Hepatocyte (in vitro differentiated cells): ENCODE data around the gene ARHGAP9. TPM values are rescaled to one million over a fixed set of nuclear protein-coding genes. Genes with fewer than 3 reads are reported as not detected.

Experiments used
- DNase-seq: peaks from one replicate; pipeline ENCODE4 v3.0.0-alpha.2; 2016; ENCODE audit warnings: low spot score
- H2AFZ ChIP-seq: fragments of 200-600 bp; sonication (generic); 2 replicates; pipeline ENCODE4 v1.6.0; 2016; ENCODE audit warnings: antibody characterized with exemption, mild to moderate bottlenecking
- H3K27ac ChIP-seq: fragments of 200-600 bp; sonication (generic); 2 replicates; pipeline ENCODE4 v1.5.1; 2016; ENCODE audit warnings: mild to moderate bottlenecking
- H3K27me3 ChIP-seq: fragments of 200-600 bp; sonication (generic); 2 replicates; pipeline ENCODE4 v1.6.1; 2016
- H3K36me3 ChIP-seq: fragments of 200-600 bp; sonication (generic); replicated peaks from 2 replicates; pipeline ENCODE4 v1.5.1; 2016; ENCODE audit warnings: low read depth; ENCODE audit not compliant: insufficient read depth
- H3K4me1 ChIP-seq: fragments of 200-600 bp; sonication (generic); 2 replicates; pipeline ENCODE4 v1.5.1; 2016; ENCODE audit warnings: mild to moderate bottlenecking, moderate library complexity; ENCODE audit not compliant: insufficient read depth
- H3K4me2 ChIP-seq: fragments of 200-600 bp; sonication (generic); 2 replicates; pipeline ENCODE4 v1.6.0; 2016
- H3K4me3 ChIP-seq: fragments of 200-600 bp; sonication (generic); 2 replicates; pipeline ENCODE4 v1.5.1; 2016; ENCODE audit warnings: mild to moderate bottlenecking
- H3K79me2 ChIP-seq: fragments of 200-600 bp; sonication (generic); 2 replicates; pipeline ENCODE4 v1.6.0; 2017; ENCODE audit warnings: mild to moderate bottlenecking
- H3K9me2 ChIP-seq: fragments of 200-600 bp; sonication (generic); replicated peaks from 2 replicates; pipeline ENCODE4 v1.6.0; 2017; ENCODE audit warnings: mild to moderate bottlenecking; ENCODE audit not compliant: insufficient read depth
- H3K9me3 ChIP-seq: fragments of 200-600 bp; sonication (generic); 2 replicates; pipeline ENCODE4 v1.5.1; 2016; ENCODE audit warnings: low read depth, mild to moderate bottlenecking
- H4K20me1 ChIP-seq: fragments of 200-600 bp; sonication (generic); 2 replicates; pipeline ENCODE4 v1.6.0; 2016; ENCODE audit warnings: mild to moderate bottlenecking; ENCODE audit not compliant: insufficient read depth, poor library complexity, severe bottlenecking
- EZH2 ChIP-seq: fragments of 200-600 bp; sonication (generic); IDR thresholded peaks from 2 replicates; pipeline ENCODE4 v1.6.1; 2016; ENCODE audit warnings: antibody characterized with exemption, mild to moderate bottlenecking, borderline replicate concordance
- EZH2phosphoT487 ChIP-seq: fragments of 200-600 bp; sonication (generic); IDR thresholded peaks from one replicate; pipeline ENCODE4 v1.6.1; 2018; ENCODE audit warnings: antibody characterized with exemption, mild to moderate bottlenecking, low read depth, moderate library complexity; ENCODE audit not compliant: unreplicated experiment, severe bottlenecking
- WGBS: methylation state at CpG from one replicate; pipeline ENCODE4 v1.1.6; 2016; ENCODE audit warnings: low lambda C conversion rate; ENCODE audit errors: missing lambda C conversion rate; 5-methylcytosine and 5-hydroxymethylcytosine counted together
- polyA plus RNA-seq: library from polyadenylated mRNA; unstranded; fragments of >200 nt; fragmentation: Nextera tagmentation; extraction: Ambion mirVana; gene quantifications from 2 replicates; pipeline ENCODE4 v1.2.1, GENCODE V29; 2016
- total RNA-seq: library from RNA; depleted of rRNA; stranded (reverse); fragments of >200 nt; gene quantifications from 2 replicates; pipeline ENCODE4 v1.2.3, GENCODE V29; 2014
- TF ChIP-seq, protein P1 (sequence below): fragments of 200-600 bp; sonication (generic); IDR thresholded peaks from 2 replicates; pipeline ENCODE4 v1.5.1; 2016; ENCODE audit warnings: antibody characterized with exemption, mild to moderate bottlenecking; ENCODE audit not compliant: poor library complexity

ARHGAP9 gene
- total and polyA plus RNA-seq, 2 experiments from 2014 or later = 2.0 to 2.2 TPM

GRCh38 chr12:57459055-57459749 lies 20.5 kb downstream of the ARHGAP9 start:
- no peaks in the 10 kb centered on the region for H3K9me3 ChIP-seq
- H3K4me1 ChIP-seq = peaks cover 25% of the 10 kb centered on the region
- H4K20me1 ChIP-seq = no peaks in the 10 kb centered on the region
- WGBS = 2% methylated on average over 24 of the region's 24 CpGs
- peak; percentile 97 for DNase-seq
- peak overlapping the region; percentile 86 for H3K4me2 ChIP-seq
- H3K79me2 ChIP-seq = no peaks in the 10 kb centered on the region
- H3K27ac ChIP-seq = peak overlapping the region; percentile 90
- H2AFZ ChIP-seq = peak overlapping the region; percentile 56
- H3K4me3 ChIP-seq = peak overlapping the region; percentile 41
- H3K36me3 ChIP-seq = no peaks in the 10 kb centered on the region
- H3K9me2 ChIP-seq = no peaks in the 10 kb centered on the region
- TF ChIP-seq EZH2 = no peak
- no peak for TF ChIP-seq EZH2phosphoT487
- TF ChIP-seq, protein P1, sequence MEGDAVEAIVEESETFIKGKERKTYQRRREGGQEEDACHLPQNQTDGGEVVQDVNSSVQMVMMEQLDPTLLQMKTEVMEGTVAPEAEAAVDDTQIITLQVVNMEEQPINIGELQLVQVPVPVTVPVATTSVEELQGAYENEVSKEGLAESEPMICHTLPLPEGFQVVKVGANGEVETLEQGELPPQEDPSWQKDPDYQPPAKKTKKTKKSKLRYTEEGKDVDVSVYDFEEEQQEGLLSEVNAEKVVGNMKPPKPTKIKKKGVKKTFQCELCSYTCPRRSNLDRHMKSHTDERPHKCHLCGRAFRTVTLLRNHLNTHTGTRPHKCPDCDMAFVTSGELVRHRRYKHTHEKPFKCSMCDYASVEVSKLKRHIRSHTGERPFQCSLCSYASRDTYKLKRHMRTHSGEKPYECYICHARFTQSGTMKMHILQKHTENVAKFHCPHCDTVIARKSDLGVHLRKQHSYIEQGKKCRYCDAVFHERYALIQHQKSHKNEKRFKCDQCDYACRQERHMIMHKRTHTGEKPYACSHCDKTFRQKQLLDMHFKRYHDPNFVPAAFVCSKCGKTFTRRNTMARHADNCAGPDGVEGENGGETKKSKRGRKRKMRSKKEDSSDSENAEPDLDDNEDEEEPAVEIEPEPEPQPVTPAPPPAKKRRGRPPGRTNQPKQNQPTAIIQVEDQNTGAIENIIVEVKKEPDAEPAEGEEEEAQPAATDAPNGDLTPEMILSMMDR = peak; percentile 98
- H3K27me3 ChIP-seq = no peaks in the 10 kb centered on the region

- no peaks in the 10 kb centered on the region for H3K36me3 ChIP-seq
- peak overlapping the region; percentile 1 for H2AFZ ChIP-seq
- H3K4me1 ChIP-seq = peaks cover 28% of the 10 kb centered on the region
- H3K4me2 ChIP-seq = peak overlapping the region; percentile 86
- H4K20me1 ChIP-seq = no peaks in the 10 kb centered on the region
- no peak overlapping the region for H3K4me3 ChIP-seq
- no peaks in the 10 kb centered on the region for H3K9me3 ChIP-seq
- H3K9me2 ChIP-seq = no peaks in the 10 kb centered on the region
- H3K27ac ChIP-seq = peak overlapping the region; percentile 80
- no peaks in the 10 kb centered on the region for H3K79me2 ChIP-seq
- 19% methylated on average over 3 of the region's 3 CpGs for WGBS
- no peak for DNase-seq
- TF ChIP-seq EZH2phosphoT487 = no peak
- TF ChIP-seq EZH2 = no peak
- TF ChIP-seq, protein P1 = no peak
- no peaks in the 10 kb centered on the region for H3K27me3 ChIP-seq
These were observed 21.0 kb downstream of the ARHGAP9 start for GRCh38 chr12:57458665-57459054.

GRCh38 chr12:57456737-57457490 lies 22.8 kb downstream of the ARHGAP9 start:
- H3K4me2 ChIP-seq = no peak overlapping the region

More at GRCh38 chr12:57456737-57457490, 22.8 kb downstream of the ARHGAP9 start:
- no peaks in the 10 kb centered on the region for H3K79me2 ChIP-seq
- peak overlapping the region; percentile 80 for H3K27ac ChIP-seq
- no peaks in the 10 kb centered on the region for H4K20me1 ChIP-seq
- 93% methylated on average over 6 of the region's 6 CpGs for WGBS
- no peaks in the 10 kb centered on the region for H3K27me3 ChIP-seq
- no peaks in the 10 kb centered on the region for H3K9me3 ChIP-seq
- H2AFZ ChIP-seq = no peak overlapping the region
- peaks cover 36% of the 10 kb centered on the region for H3K4me1 ChIP-seq
- H3K4me3 ChIP-seq = no peak overlapping the region
- H3K9me2 ChIP-seq = no peaks in the 10 kb centered on the region
- no peak for DNase-seq
- TF ChIP-seq, protein P1 = no peak
- TF ChIP-seq EZH2phosphoT487 (no peak), EZH2 (no peak)
- no peaks in the 10 kb centered on the region for H3K36me3 ChIP-seq
